ENCODE results near the gene GLUD1. TPM values are rescaled to one million over a fixed set of nuclear protein-coding genes. Genes with fewer than 3 reads are reported as not detected.
"Not testable (repeated sequence)": the region's sequence is repeated elsewhere in the genome, so short reads cannot be mapped to it uniquely, and the experiment has no call there.

The GLUD1 gene
- total RNA-seq, 1 donor from 2014 or later = 96.6 TPM

DNA sequence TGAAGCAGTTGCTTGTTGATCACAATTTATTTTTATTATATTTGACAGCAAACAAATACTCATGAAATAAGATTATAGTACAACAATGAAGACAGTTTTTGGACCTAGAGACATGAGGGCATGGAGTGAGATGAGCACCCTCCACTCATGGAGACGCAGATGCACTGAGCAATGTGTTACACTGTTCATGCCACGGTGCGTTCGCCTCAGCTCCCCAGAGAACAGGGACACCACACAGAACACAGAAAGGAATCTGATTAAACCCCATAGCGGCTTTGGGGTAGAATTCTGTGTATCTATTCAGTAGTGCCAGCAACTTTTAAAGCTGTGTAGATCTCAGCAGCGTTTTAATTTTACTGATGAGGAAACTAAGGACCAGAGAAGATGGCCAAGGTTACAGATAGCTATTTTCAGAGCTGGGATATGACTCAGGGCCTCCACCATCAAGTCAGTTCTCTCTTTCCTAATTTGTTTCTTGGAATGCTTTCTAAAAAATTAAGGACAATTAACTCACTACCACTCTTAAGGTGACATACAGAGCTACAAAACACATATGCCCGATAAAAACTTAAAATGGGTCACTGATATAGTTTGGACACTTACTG is 41.0 kb downstream of the GLUD1 start:
- Histone ChIP-seq H3K4me3 (ENCODE audit: insufficient read depth, low read depth, low read length) (no peak overlapping the region), H3K4me2 (ENCODE audit: low read length) (no peak overlapping the region), H3K36me3 (ENCODE audit: insufficient read depth, low read length) (peaks cover 35% of the 10 kb centered on the region), H3K79me2 (ENCODE audit: insufficient read depth, low read length) (no peaks in the 10 kb centered on the region), H4K20me1 (ENCODE audit: insufficient read depth, low read length) (peaks cover 13% of the 10 kb centered on the region), H2AFZ (ENCODE audit: low read depth, low read length) (no peak overlapping the region), H3K27me3 (ENCODE audit: insufficient read depth, low read length) (no peaks in the 10 kb centered on the region), H3K27ac (ENCODE audit: low read depth, low read length) (no peak overlapping the region), H3K9me3 (ENCODE audit: insufficient read depth, low read depth, low read length) (no peaks in the 10 kb centered on the region), H3K9ac (ENCODE audit: low read length) (no peak overlapping the region), H3K4me1 (ENCODE audit: insufficient read depth, low read length) (peaks cover 10% of the 10 kb centered on the region)
- DNase-seq (ENCODE audit: low read depth) (no peak), FAIRE-seq (no peak)
- H3K27ac Mint-ChIP-seq (ENCODE audit: unreplicated experiment) = no peak overlapping the region
- no peaks in the 10 kb centered on the region for H3K27me3 Mint-ChIP-seq (ENCODE audit: low read depth, unreplicated experiment)
- no peaks in the 10 kb centered on the region for H3K9me3 Mint-ChIP-seq (ENCODE audit: unreplicated experiment)
- TF ChIP-seq, protein P1, sequence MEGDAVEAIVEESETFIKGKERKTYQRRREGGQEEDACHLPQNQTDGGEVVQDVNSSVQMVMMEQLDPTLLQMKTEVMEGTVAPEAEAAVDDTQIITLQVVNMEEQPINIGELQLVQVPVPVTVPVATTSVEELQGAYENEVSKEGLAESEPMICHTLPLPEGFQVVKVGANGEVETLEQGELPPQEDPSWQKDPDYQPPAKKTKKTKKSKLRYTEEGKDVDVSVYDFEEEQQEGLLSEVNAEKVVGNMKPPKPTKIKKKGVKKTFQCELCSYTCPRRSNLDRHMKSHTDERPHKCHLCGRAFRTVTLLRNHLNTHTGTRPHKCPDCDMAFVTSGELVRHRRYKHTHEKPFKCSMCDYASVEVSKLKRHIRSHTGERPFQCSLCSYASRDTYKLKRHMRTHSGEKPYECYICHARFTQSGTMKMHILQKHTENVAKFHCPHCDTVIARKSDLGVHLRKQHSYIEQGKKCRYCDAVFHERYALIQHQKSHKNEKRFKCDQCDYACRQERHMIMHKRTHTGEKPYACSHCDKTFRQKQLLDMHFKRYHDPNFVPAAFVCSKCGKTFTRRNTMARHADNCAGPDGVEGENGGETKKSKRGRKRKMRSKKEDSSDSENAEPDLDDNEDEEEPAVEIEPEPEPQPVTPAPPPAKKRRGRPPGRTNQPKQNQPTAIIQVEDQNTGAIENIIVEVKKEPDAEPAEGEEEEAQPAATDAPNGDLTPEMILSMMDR (IDR thresholded peaks at IDR 0.05; ENCODE audit: insufficient read depth, low read depth, low read length) = no peak
- TF ChIP-seq EZH2 (IDR thresholded peaks at IDR 0.05; ENCODE audit: insufficient read depth, low read length) = no peak
- no peak overlapping the region for H3K4me3 Mint-ChIP-seq (ENCODE audit: unreplicated experiment)
- no peaks in the 10 kb centered on the region for H3K4me1 Mint-ChIP-seq (ENCODE audit: low read depth, unreplicated experiment)
- H3K36me3 Mint-ChIP-seq (ENCODE audit: low read depth, unreplicated experiment) = peaks cover 10% of the 10 kb centered on the region

DNA sequence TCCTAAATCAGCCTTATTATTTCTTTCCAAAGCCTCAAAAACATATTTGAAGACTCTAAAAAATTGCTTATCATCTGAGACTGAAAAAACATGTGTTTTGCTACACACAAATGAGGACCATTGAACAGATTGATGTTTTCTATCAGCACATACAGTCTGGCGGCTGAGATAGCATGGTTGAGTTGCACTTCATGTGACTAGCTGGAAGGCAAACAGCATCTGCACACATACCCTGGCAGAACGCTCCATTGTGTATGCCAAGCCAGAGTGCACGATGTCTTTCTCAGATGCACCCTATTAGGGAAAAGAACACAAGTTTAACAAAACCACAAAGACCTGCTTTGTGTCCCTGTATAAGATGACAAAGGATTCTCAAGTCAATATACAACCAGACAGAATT is 41.5 kb downstream of the GLUD1 start:
- Mint-ChIP-seq H3K27ac (ENCODE audit: unreplicated experiment) (no peak overlapping the region), H3K27me3 (ENCODE audit: low read depth, unreplicated experiment) (no peaks in the 10 kb centered on the region), H3K4me3 (ENCODE audit: unreplicated experiment) (no peak overlapping the region), H3K9me3 (ENCODE audit: unreplicated experiment) (no peaks in the 10 kb centered on the region), H3K36me3 (ENCODE audit: low read depth, unreplicated experiment) (peaks cover 10% of the 10 kb centered on the region), H3K4me1 (ENCODE audit: low read depth, unreplicated experiment) (no peaks in the 10 kb centered on the region)
- Histone ChIP-seq H3K36me3 (ENCODE audit: insufficient read depth, low read length) (peaks cover 35% of the 10 kb centered on the region), H3K4me3 (ENCODE audit: insufficient read depth, low read depth, low read length) (no peak overlapping the region), H3K9ac (ENCODE audit: low read length) (no peak overlapping the region), H3K4me1 (ENCODE audit: insufficient read depth, low read length) (peaks cover 10% of the 10 kb centered on the region), H2AFZ (ENCODE audit: low read depth, low read length) (no peak overlapping the region), H3K4me2 (ENCODE audit: low read length) (no peak overlapping the region), H3K27me3 (ENCODE audit: insufficient read depth, low read length) (no peaks in the 10 kb centered on the region), H4K20me1 (ENCODE audit: insufficient read depth, low read length) (peaks cover 13% of the 10 kb centered on the region), H3K27ac (ENCODE audit: low read depth, low read length) (no peak overlapping the region), H3K9me3 (ENCODE audit: insufficient read depth, low read depth, low read length) (no peaks in the 10 kb centered on the region), H3K79me2 (ENCODE audit: insufficient read depth, low read length) (no peaks in the 10 kb centered on the region)
- TF ChIP-seq EZH2 (IDR thresholded peaks at IDR 0.05; ENCODE audit: insufficient read depth, low read length) = no peak
- TF ChIP-seq, protein P1 (IDR thresholded peaks at IDR 0.05; ENCODE audit: insufficient read depth, low read depth, low read length) = no peak
- no peak for DNase-seq (ENCODE audit: low read depth)
- FAIRE-seq = no peak

DNA sequence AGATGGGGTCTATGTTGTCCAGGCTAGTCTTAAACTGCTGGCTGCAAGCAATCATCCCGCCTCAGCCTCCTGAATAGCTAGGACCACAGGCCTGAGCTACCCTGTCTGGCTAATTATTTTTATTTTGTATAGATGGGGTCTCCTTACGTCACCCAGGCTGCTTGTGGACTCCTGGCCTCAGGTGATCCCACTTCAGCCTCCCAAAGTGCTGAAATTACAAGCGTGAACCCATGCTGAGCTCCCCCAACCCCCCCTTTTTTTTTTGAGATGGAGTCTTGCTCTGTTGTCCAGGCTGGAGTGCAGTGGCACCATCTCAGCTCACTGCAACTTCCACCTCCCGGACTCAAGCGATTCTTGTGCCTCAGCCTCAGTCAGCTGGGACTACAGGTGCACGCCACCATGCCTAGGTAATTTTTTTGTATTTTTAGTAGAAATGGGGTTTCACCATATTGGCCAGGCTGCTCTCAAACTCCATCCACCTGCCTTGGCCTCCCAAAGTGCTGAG is 49.2 kb downstream of the GLUD1 start:
- H4K20me1 ChIP-seq (ENCODE audit: insufficient read depth, low read length) = no peaks in the 10 kb centered on the region
- H3K4me2 ChIP-seq (ENCODE audit: low read length) = no peak overlapping the region
- H3K79me2 ChIP-seq (ENCODE audit: insufficient read depth, low read length) = no peaks in the 10 kb centered on the region
- no peak overlapping the region for H3K27ac ChIP-seq (ENCODE audit: low read depth, low read length)
- Mint-ChIP-seq H3K4me1 (ENCODE audit: low read depth, unreplicated experiment) (no peaks in the 10 kb centered on the region), H3K4me3 (ENCODE audit: unreplicated experiment) (no peak overlapping the region), H3K27me3 (ENCODE audit: low read depth, unreplicated experiment) (no peaks in the 10 kb centered on the region), H3K27ac (ENCODE audit: unreplicated experiment) (no peak overlapping the region), H3K36me3 (ENCODE audit: low read depth, unreplicated experiment) (peaks cover 18% of the 10 kb centered on the region), H3K9me3 (ENCODE audit: unreplicated experiment) (no peaks in the 10 kb centered on the region)
- no peak overlapping the region for H2AFZ ChIP-seq (ENCODE audit: low read depth, low read length)
- no peak for TF ChIP-seq EZH2 (IDR thresholded peaks at IDR 0.05; ENCODE audit: insufficient read depth, low read length)
- TF ChIP-seq, protein P1 (IDR thresholded peaks at IDR 0.05; ENCODE audit: insufficient read depth, low read depth, low read length) = no peak
- no peak overlapping the region for H3K9ac ChIP-seq (ENCODE audit: low read length)
- H3K4me3 ChIP-seq (ENCODE audit: insufficient read depth, low read depth, low read length) = no peak overlapping the region
- no peaks in the 10 kb centered on the region for H3K4me1 ChIP-seq (ENCODE audit: insufficient read depth, low read length)
- FAIRE-seq (no peak), DNase-seq (ENCODE audit: low read depth) (no peak)
- H3K36me3 ChIP-seq (ENCODE audit: insufficient read depth, low read length) = peaks cover 11% of the 10 kb centered on the region
- H3K9me3 ChIP-seq (ENCODE audit: insufficient read depth, low read depth, low read length) = no peaks in the 10 kb centered on the region
- H3K27me3 ChIP-seq (ENCODE audit: insufficient read depth, low read length) = no peaks in the 10 kb centered on the region

DNA sequence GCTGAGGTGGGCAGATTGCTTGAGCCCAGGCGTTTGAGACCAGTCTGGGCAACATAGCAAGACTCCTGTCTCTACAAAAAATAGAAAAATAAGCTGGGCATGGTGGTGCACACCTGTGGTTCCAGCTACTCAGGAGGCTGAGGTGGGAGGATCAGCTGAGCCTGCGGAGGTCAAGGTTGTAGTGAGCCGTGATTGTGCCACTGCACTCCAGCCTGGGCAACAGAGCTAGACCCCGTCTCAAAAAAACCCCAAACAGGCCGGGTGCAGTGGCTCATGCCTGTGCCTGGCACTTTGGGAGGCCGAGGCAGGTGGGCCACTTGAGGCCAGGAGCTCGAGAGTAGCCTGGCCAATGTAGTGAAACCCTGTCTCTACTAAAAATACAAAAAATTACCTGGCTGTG is 51.1 kb downstream of the GLUD1 start:
- H3K27ac ChIP-seq (ENCODE audit: low read depth, low read length); H3K27ac Mint-ChIP-seq (ENCODE audit: unreplicated experiment); H3K9ac ChIP-seq (ENCODE audit: low read length); H3K36me3 ChIP-seq (ENCODE audit: insufficient read depth, low read length); H3K9me3 Mint-ChIP-seq (ENCODE audit: unreplicated experiment); H3K9me3 ChIP-seq (ENCODE audit: insufficient read depth, low read depth, low read length); H3K4me1 ChIP-seq (ENCODE audit: insufficient read depth, low read length); H3K27me3 ChIP-seq (ENCODE audit: insufficient read depth, low read length); H3K4me3 ChIP-seq (ENCODE audit: insufficient read depth, low read depth, low read length); H3K4me1 Mint-ChIP-seq (ENCODE audit: low read depth, unreplicated experiment); H3K4me3 Mint-ChIP-seq (ENCODE audit: unreplicated experiment); FAIRE-seq; H3K27me3 Mint-ChIP-seq (ENCODE audit: low read depth, unreplicated experiment); H4K20me1 ChIP-seq (ENCODE audit: insufficient read depth, low read length); H2AFZ ChIP-seq (ENCODE audit: low read depth, low read length); H3K79me2 ChIP-seq (ENCODE audit: insufficient read depth, low read length); H3K4me2 ChIP-seq (ENCODE audit: low read length); DNase-seq (ENCODE audit: low read depth): not testable (repeated sequence)
- H3K36me3 Mint-ChIP-seq (ENCODE audit: low read depth, unreplicated experiment) = peaks cover 18% of the 10 kb centered on the region

Data from astrocyte (in vitro differentiated cells and primary cell).